H9 (cell line): ENCODE measurements around the gene AGPAT2. TPM values are rescaled to one million over a fixed set of nuclear protein-coding genes. Genes with fewer than 3 reads are reported as not detected.
A peak's percentile ranks its signal among the peaks of the same experiment; 100 is the strongest.

Experiments used
- DNase-seq: peaks from one replicate; pipeline ENCODE4 v3.0.0-alpha.2; 2017
- H2AFZ ChIP-seq: one replicate; pipeline ENCODE4 v1.6.1; 2013; ENCODE audit warnings: mild to moderate bottlenecking, low read length, control low read depth, moderate library complexity
- H2AK5ac ChIP-seq: 2 replicates; pipeline ENCODE4 v1.6.1; 2013; ENCODE audit warnings: low read length, control low read depth, mixed read lengths; ENCODE audit not compliant: insufficient read length
- H2BK120ac ChIP-seq: one replicate; pipeline ENCODE4 v1.6.1; 2013; ENCODE audit warnings: low read depth, mild to moderate bottlenecking, low read length, control low read depth, inconsistent platforms; ENCODE audit not compliant: poor library complexity, severe bottlenecking
- H2BK12ac ChIP-seq: 2 replicates; pipeline ENCODE4 v1.6.1; 2013; ENCODE audit warnings: low read length, control low read depth, mixed read lengths, low read depth; ENCODE audit not compliant: insufficient read length
- H2BK15ac ChIP-seq: 2 replicates; pipeline ENCODE4 v1.6.1; 2013; ENCODE audit warnings: low read depth, low read length, control low read depth
- H2BK20ac ChIP-seq: one replicate; pipeline ENCODE4 v1.6.1; 2013; ENCODE audit warnings: low read depth, mild to moderate bottlenecking, low read length, control low read depth, inconsistent platforms; ENCODE audit not compliant: poor library complexity, severe bottlenecking
- H2BK5ac ChIP-seq: 2 replicates; pipeline ENCODE4 v1.6.1; 2013; ENCODE audit warnings: low read length, control low read depth, mixed read lengths; ENCODE audit not compliant: insufficient read length
- H3K14ac ChIP-seq: 2 replicates; pipeline ENCODE4 v1.6.1; 2013; ENCODE audit warnings: low read length, control low read depth; ENCODE audit not compliant: insufficient read depth
- H3K18ac ChIP-seq: 2 replicates; pipeline ENCODE4 v1.6.1; 2013; ENCODE audit warnings: low read depth, mild to moderate bottlenecking, mixed read lengths, low read length, control low read depth; ENCODE audit not compliant: insufficient read length
- H3K23ac ChIP-seq: 2 replicates; pipeline ENCODE4 v1.6.1; 2013; ENCODE audit warnings: low read length, control low read depth, mixed read lengths, low read depth; ENCODE audit not compliant: insufficient read length
- H3K23me2 ChIP-seq: 2 replicates; pipeline ENCODE4 v1.6.1; 2013; ENCODE audit warnings: low read depth, mild to moderate bottlenecking, mixed read lengths, low read length, control low read depth; ENCODE audit not compliant: insufficient read length, poor library complexity, severe bottlenecking
- H3K27ac ChIP-seq: 2 replicates; pipeline ENCODE4 v1.5.1; 2013; ENCODE audit warnings: low read length, control low read depth, mixed read lengths, low read depth; ENCODE audit not compliant: insufficient read length
- H3K27me3 ChIP-seq: 2 replicates; pipeline ENCODE4 v1.6.1; 2013; ENCODE audit warnings: low read length, control low read depth, inconsistent platforms; ENCODE audit not compliant: insufficient read depth
- H3K4ac ChIP-seq: 2 replicates; pipeline ENCODE4 v1.6.1; 2013; ENCODE audit warnings: low read depth, mild to moderate bottlenecking, control low read depth, inconsistent platforms, low read length, moderate library complexity
- H3K4me1 ChIP-seq: 2 replicates; pipeline ENCODE4 v1.6.1; 2013; ENCODE audit warnings: low read length, control low read depth, inconsistent platforms; ENCODE audit not compliant: insufficient read depth
- H3K4me2 ChIP-seq: 2 replicates; pipeline ENCODE4 v1.6.1; 2013; ENCODE audit warnings: low read length, control low read depth, mixed read lengths; ENCODE audit not compliant: insufficient read length, insufficient read depth
- H3K56ac ChIP-seq: 2 replicates; pipeline ENCODE4 v1.6.1; 2013; ENCODE audit warnings: low read depth, mild to moderate bottlenecking, mixed read lengths, low read length, control low read depth; ENCODE audit not compliant: insufficient read length
- H3K79me1 ChIP-seq: 2 replicates; pipeline ENCODE4 v1.6.1; 2013; ENCODE audit warnings: low read depth, mild to moderate bottlenecking, moderate library complexity, low read length, control low read depth, inconsistent platforms; ENCODE audit not compliant: insufficient read depth, poor library complexity, severe bottlenecking
- H3K79me2 ChIP-seq: 2 replicates; pipeline ENCODE4 v1.6.1; 2013; ENCODE audit warnings: low read length, control low read depth, inconsistent platforms; ENCODE audit not compliant: insufficient read depth
- H3K9ac ChIP-seq: 2 replicates; pipeline ENCODE4 v1.6.1; 2013; ENCODE audit warnings: low read length, control low read depth, mixed read lengths; ENCODE audit not compliant: insufficient read length; ENCODE audit errors: extremely low read depth
- H3K9me3 ChIP-seq: one replicate; pipeline ENCODE4 v1.6.1; 2013; ENCODE audit warnings: low read depth, low read length, inconsistent platforms; ENCODE audit not compliant: control insufficient read depth
- H3T11ph ChIP-seq: one replicate; pipeline ENCODE4 v1.6.1; 2013; ENCODE audit warnings: mild to moderate bottlenecking, low read length, control low read depth, inconsistent platforms
- H4K20me1 ChIP-seq: one replicate; pipeline ENCODE4 v1.6.1; 2013; ENCODE audit not compliant: control insufficient read depth, insufficient read length, insufficient read depth
- H4K5ac ChIP-seq: 2 replicates; pipeline ENCODE4 v1.6.1; 2013; ENCODE audit warnings: low read depth, mild to moderate bottlenecking, mixed read lengths, low read length, control low read depth; ENCODE audit not compliant: insufficient read length
- H4K8ac ChIP-seq: replicated peaks from 2 replicates; pipeline ENCODE4 v1.6.1; 2013; ENCODE audit warnings: low read length, control low read depth, mixed read lengths, low read depth; ENCODE audit not compliant: insufficient read length
- H4K91ac ChIP-seq: 2 replicates; pipeline ENCODE4 v1.6.1; 2013; ENCODE audit warnings: low read depth, mild to moderate bottlenecking, moderate library complexity, mixed read lengths, low read length, control low read depth; ENCODE audit not compliant: insufficient read length
- H3K27ac Mint-ChIP-seq, 3 experiments: 2 replicates in 2 of 3; 3 replicates in 1 of 3; pipeline ENCODE4 v1.8.0; 2020 to 2021; ENCODE audit warnings: mixed read lengths in 3 of 3, mild to moderate bottlenecking in 1 of 3, moderate library complexity in 1 of 3
- H3K27me3 Mint-ChIP-seq: 2 replicates; pipeline ENCODE4 v1.8.0; 2021; ENCODE audit warnings: low read depth, mild to moderate bottlenecking, moderate library complexity, mixed read lengths
- H3K36me3 Mint-ChIP-seq, 3 experiments: 2 replicates in 2 of 3; 3 replicates in 1 of 3; pipeline ENCODE4 v1.8.0; 2020 to 2021; ENCODE audit warnings: low read depth in 3 of 3, mixed read lengths in 3 of 3; ENCODE audit not compliant: insufficient read depth in 1 of 3
- H3K4me1 Mint-ChIP-seq, 2 experiments: 2 replicates each; pipeline ENCODE4 v1.8.0; 2020; ENCODE audit warnings: mixed read lengths in 2 of 2
- H3K4me3 Mint-ChIP-seq, 2 experiments: 2 replicates in 1 of 2; 3 replicates in 1 of 2; pipeline ENCODE4 v1.8.0; 2020 to 2021; ENCODE audit warnings: mild to moderate bottlenecking in 2 of 2, mixed read lengths in 2 of 2, moderate library complexity in 1 of 2
- H3K9me3 Mint-ChIP-seq, 2 experiments: 2 replicates in 1 of 2; 3 replicates in 1 of 2; pipeline ENCODE4 v1.8.0; 2020; ENCODE audit warnings: mild to moderate bottlenecking in 2 of 2, mixed read lengths in 2 of 2, moderate library complexity in 1 of 2
- WGBS: extraction: QIAGEN DNeasy Blood & Tissue Kit; methylation state at CpG from one replicate; pipeline ENCODE4 v1.1.7; 2013; ENCODE audit warnings: missing lambda C conversion rate, low lambda C conversion rate, mixed read lengths; ENCODE audit not compliant: insufficient read length; ENCODE audit errors: extremely low coverage; 5-methylcytosine and 5-hydroxymethylcytosine counted together
- total RNA-seq: library from RNA; stranded (reverse); gene quantifications from 2 replicates; pipeline ENCODE4 v1.2.1, GENCODE V29; 2021
- TF ChIP-seq, protein P1 (sequence below): fragments of 200-600 bp; sonication (generic); conservative IDR thresholded peaks from 3 replicates; pipeline ENCODE4 v1.8.0; 2021; ENCODE audit warnings: antibody characterized with exemption, mild to moderate bottlenecking

The AGPAT2 gene
- total RNA-seq, 1 experiment from 2014 or later = 29.7 TPM

- Histone ChIP-seq H3K27ac (no peak overlapping the region), H4K20me1 (no peaks in the 10 kb centered on the region)
Measured at GRCh38 chr9:136719195-136719880, 32.1 kb upstream of the AGPAT2 start.

More at GRCh38 chr9:136719195-136719880, 32.1 kb upstream of the AGPAT2 start:
- no peak overlapping the region for H2AFZ ChIP-seq
- Mint-ChIP-seq H3K4me3 (no peak overlapping the region), H3K27ac (no peak overlapping the region), H3K9me3 (no peaks in the 10 kb centered on the region; a peak in 1 of 5 replicates), H3K27me3 (no peaks in the 10 kb centered on the region; the same call in 1 of the 2 replicates), H3K4me1 (peaks cover 3 to 6% of the 10 kb centered on the region in 2 experiments; a peak in 2 of 4 replicates), H3K36me3 (peaks cover 10 to 23% (median 14%) of the 10 kb centered on the region in 3 experiments; a peak in 6 of 7 replicates)
- H2BK20ac ChIP-seq = no peak overlapping the region
- no peak overlapping the region for H3T11ph ChIP-seq
- no peaks in the 10 kb centered on the region for H3K4me1 ChIP-seq
- no peak overlapping the region for H4K5ac ChIP-seq
- TF ChIP-seq, protein P1, sequence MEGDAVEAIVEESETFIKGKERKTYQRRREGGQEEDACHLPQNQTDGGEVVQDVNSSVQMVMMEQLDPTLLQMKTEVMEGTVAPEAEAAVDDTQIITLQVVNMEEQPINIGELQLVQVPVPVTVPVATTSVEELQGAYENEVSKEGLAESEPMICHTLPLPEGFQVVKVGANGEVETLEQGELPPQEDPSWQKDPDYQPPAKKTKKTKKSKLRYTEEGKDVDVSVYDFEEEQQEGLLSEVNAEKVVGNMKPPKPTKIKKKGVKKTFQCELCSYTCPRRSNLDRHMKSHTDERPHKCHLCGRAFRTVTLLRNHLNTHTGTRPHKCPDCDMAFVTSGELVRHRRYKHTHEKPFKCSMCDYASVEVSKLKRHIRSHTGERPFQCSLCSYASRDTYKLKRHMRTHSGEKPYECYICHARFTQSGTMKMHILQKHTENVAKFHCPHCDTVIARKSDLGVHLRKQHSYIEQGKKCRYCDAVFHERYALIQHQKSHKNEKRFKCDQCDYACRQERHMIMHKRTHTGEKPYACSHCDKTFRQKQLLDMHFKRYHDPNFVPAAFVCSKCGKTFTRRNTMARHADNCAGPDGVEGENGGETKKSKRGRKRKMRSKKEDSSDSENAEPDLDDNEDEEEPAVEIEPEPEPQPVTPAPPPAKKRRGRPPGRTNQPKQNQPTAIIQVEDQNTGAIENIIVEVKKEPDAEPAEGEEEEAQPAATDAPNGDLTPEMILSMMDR = no peak
- peak; percentile 39 for DNase-seq
- no peak overlapping the region for H3K18ac ChIP-seq
- H2BK120ac ChIP-seq = no peak overlapping the region
- H2BK15ac ChIP-seq = no peak overlapping the region
- H4K8ac ChIP-seq = no peak overlapping the region
- no peak overlapping the region for H3K4me2 ChIP-seq
- H3K27me3 ChIP-seq = no peaks in the 10 kb centered on the region
- H3K23ac ChIP-seq = no peak overlapping the region
- no peak overlapping the region for H2BK12ac ChIP-seq
- no peaks in the 10 kb centered on the region for H3K9me3 ChIP-seq
- H3K14ac ChIP-seq = no peak overlapping the region
- peaks cover 2% of the 10 kb centered on the region for H3K79me1 ChIP-seq
- no peak overlapping the region for H3K4ac ChIP-seq
- WGBS = no CpG with 5 or more reads among the region's 24 CpGs
- H2AK5ac ChIP-seq = no peak overlapping the region
- no peak overlapping the region for H3K9ac ChIP-seq
- no peak overlapping the region for H2BK5ac ChIP-seq
- H4K91ac ChIP-seq = no peak overlapping the region
- H3K79me2 ChIP-seq = no peaks in the 10 kb centered on the region
- H3K56ac ChIP-seq = no peak overlapping the region
- H3K23me2 ChIP-seq = no peaks in the 10 kb centered on the region
